CD4-positive, alpha-beta T cell treated with Interleukin-1 beta for 1 hour (primary cell): ENCODE data around the gene SPATS2L.

ENCODE experiments used
- DNase-seq, 2 donors: peaks; one replicate each; pipeline ENCODE4 v3.0.0-alpha.2; 2020 to 2022

Gene SPATS2L

DNA sequence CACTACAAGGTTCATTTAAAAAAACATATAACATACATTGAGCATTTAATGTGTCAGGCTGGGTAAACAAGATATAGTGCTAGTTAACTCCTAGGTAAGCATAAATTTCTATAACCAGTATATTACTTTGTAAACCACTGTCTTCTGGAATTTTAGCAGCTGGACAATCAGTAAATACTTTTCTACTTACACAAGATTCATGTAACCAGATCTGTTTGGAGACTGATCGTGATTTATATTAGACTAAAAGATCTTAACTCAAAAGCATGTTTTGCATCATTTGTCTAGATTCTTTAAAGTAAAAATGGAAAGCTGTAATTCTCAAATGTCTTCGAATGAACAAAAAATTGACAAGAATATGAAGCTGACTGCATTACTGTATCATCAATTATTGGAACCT lies 218.6 kb downstream of the SPATS2L start:
- DNase-seq, result no peak

DNA sequence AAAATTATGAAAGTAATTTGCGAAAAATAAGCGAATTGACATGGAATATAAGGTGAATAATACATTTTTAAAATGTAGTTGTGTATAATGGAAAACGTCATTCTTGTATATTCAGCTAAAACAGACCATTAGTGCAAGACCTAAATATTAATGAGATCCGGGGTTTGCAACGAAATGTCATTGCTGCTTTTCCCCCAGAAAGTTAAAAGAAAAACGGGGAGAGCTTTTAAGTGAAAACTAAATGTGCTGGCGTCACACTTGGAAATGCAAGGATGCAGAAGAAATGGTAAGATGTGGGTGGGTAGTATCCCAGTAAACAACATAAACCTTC lies 219.0 kb downstream of the SPATS2L start:
- no peak for DNase-seq

DNA sequence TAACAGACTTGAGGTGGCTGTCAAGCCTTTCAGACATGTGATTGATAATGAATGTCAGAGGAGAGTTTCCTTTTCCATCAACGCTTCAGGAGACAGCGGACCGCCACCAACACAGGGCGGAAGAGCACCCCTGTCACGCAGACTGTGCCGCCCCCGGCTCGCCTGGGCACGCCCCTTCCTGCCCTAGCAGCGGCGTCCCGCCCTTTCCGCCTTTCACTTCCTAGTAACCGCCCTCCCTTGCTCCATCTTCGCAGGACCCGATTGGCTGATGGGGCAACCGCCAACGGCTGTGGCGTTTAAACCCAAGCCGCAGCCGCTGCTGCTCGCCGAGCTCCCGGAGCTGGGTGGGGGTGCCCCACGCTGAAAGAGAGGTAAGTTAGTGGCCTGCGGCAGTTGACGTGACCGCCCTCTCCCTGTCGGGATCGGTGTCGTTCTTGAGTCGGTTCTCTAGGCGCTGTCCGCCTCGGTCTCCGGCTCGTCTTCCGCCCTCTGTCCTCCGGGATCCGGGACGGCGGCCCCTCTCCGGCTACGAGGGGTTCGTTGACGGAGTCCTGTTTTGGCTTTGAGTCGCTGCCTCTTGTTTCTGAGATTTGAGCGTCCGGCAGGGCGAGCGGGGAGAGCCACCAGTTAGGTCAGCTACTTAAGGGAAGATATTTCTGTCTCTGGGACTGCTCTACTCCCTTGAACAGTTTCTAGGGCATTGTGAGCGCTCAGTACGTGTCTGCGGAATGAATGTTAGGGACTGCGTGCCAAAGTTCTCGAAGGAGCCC lies 219.6 kb downstream of the SPATS2L start, which contains the start of gene SGO2:
Gene SGO2 (plus strand): TSS at position 326 of the 770 bp plus-strand sequence. CDS start 6,769 bp downstream, outside the sequence.
- peak; percentile 94 to 95 for DNase-seq

DNA sequence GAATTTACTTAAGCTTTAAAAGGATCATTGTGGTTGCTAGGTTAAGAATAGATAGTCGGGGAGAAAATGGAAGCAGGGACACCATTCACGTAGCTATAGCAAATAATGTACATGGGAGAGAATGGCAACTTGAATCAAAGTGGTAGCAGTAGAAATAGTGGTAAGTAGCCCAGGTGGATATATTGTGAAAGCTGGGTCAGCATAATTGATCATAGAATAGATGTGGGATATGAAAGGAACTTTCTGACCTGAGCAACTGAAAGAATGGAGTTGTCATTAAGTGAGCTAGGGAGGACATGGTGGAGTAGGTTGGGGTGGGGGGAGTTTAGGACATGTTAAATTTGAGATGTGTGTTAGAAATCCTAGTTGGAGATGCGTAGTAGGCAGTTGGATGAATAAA lies 221.7 kb downstream of the SPATS2L start:
- DNase-seq, result no peak
